T47D (cell line): ENCODE results near the gene ADGRL3.
"Not testable (repeated sequence)": the region's sequence is repeated elsewhere in the genome, so short reads cannot be mapped to it uniquely, and the experiment has no call there.

Experiments
- DNase-seq, 2 experiments: peaks; one replicate each; pipeline versions ENCODE4 v3.0.0 to v3.0.0-alpha.2; 2011 to 2012; ENCODE audit warnings: low read depth in 1 of 2, low spot score in 1 of 2
- JUND ChIP-seq: IDR thresholded peaks from 2 replicates; pipeline ENCODE4 v1.6.1; 2012; ENCODE audit warnings: low read depth
- in situ Hi-C: cut with HindIII; loops from 2 replicates; pipeline ENCODE4 v1.10.0; 2016; ENCODE audit warnings: low sequenced_read_pairs, low pct_unique_long_range_greater_than_20kb

The ADGRL3 gene

DNA sequence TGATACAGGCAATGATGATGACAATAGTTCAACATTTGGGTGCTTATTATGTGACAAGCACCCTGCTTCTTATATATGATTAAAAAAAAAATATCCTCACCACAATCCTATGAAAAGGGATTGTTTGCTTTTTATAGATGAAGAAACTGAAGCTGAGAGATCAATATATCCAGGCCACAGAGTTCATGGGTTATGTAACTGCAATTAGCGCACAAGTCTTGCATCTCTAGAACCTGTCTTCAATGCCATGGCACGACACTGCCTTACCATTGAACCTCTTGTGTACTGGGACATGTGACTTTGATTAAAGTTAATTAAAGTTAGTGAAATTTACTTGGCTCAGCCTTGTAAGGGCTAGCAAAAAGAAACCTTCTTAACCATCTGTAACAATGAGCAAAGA, 599.7 kb downstream of the ADGRL3 start:
- no peak for DNase-seq
- TF ChIP-seq JUND = no peak
- in situ Hi-C loops = no loop called here

DNA sequence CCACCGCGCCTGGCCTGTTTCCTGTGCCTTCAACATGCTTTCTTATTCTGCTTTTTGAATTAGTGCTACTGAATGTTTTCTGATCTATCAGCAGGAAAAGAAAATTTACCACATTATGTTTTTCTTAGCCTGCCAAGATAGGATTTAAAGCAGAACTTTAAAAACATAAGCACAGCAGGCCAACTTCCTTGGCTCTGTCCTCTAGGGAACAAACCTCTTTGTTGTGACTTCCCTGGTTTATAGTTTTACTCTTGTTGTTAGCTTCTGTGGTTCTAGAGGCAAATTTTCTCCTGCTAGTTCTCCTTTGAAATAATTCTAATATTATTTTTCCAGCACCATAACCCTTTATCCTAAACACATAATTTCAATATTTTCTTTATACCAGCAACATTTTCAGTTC, 605.1 kb downstream of the ADGRL3 start:
- DNase-seq = no peak
- TF ChIP-seq JUND = no peak
- in situ Hi-C loops = no loop called here

DNA sequence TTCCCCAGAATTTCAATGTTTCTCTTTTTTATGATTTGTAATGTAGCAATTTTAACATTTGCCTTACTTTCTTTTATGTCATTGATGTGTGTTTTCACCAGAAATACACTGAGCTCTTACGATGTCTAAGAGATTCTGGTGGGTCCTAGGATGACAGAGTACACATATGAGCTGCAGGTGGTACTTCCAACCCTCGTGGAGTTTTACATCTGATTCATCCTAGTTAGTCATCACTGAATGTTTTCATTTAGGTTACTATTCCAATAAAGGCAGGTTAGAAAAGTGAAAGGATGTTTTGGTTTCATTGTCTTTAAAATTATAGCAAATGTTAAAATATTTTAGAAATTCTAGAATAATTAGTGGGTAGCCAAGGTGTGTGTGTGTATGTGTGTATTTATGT, 605.9 kb downstream of the ADGRL3 start:
- in situ Hi-C loops = no loop called here

DNA sequence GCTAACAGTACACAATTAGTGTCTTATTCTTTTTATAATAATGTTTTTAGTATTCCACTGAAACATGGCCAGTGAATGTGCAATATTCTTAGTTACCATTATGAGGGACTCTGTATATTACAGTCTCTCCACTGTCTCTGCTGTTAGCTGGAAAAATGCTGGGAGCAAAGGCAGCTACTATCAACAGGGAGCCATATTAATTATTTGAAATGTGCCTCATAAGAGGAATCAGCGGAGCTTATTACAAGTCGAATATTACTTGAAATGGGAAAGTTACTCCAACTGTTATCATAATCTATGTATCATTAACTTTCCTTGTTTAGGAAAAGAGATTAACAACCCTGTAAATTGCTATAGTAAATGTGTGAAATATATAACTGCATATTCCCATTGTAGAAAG, 612.0 kb downstream of the ADGRL3 start:
- TF ChIP-seq JUND = no peak
- in situ Hi-C loops = no loop called here
- no peak for DNase-seq

More for the DNA sequence above, 605.9 kb downstream of the ADGRL3 start:
- DNase-seq = no peak
- TF ChIP-seq JUND = no peak

DNA sequence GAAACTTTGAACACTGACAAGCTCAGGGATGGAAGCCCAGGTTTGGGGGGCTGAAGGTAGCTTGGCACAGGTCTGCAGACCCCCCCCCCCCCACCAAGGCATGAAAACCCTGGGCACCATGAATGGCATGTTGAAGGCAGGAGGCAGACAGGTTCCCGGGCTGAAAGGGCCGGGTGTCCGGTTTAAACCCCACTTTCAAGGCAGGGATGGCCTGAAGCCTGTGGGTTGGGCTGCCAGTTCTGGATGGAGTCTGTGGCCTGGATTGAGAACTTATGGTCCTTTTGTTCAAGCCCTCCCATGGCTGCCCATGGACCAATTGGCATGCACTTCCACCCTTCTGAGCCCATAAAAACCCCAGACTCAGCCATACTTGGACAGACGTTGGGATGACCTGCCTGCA, 616.9 kb downstream of the ADGRL3 start:
- no peak for DNase-seq
- no peak for TF ChIP-seq JUND
- in situ Hi-C loops = no loop called here

DNA sequence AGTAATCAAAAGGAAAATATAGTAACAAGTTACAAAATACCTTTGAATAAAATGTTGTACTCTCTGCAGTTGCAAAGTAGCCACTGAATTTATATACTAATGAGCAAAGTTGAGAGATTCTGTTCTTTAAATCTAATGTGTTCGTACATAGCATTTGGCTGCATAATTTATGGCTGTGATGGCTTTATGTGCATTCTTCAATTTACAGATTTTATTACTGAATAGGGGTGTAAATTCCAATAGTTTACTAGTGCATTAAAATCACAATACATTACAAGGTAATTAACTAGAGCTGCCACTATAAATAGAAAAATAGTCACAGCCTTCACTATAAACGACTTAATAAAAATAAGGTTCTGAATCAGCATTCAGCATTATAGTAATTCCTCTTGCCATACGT, 620.0 kb downstream of the ADGRL3 start:
- no peak for DNase-seq
- in situ Hi-C loops = no loop called here
- no peak for TF ChIP-seq JUND

DNA sequence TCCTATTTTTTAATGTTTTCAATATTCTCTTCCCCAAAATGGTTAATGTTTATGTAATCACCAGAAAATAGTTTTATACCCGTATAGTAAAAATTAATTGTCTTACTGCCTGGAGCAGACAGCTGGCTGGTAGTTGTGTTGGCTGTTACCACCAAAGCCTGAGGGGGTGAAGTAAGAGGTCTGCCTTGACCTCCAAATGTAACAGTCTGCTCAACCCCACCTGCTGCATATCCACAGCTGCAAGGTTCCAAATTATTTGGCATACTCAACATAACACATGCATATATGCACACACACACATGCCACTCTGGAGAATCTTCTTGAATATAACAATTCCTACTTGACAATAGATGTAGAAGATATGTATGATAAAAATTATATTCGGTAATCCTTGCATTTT, 624.3 kb downstream of the ADGRL3 start:
- TF ChIP-seq JUND = no peak
- in situ Hi-C loops = no loop called here
- DNase-seq = no peak

DNA sequence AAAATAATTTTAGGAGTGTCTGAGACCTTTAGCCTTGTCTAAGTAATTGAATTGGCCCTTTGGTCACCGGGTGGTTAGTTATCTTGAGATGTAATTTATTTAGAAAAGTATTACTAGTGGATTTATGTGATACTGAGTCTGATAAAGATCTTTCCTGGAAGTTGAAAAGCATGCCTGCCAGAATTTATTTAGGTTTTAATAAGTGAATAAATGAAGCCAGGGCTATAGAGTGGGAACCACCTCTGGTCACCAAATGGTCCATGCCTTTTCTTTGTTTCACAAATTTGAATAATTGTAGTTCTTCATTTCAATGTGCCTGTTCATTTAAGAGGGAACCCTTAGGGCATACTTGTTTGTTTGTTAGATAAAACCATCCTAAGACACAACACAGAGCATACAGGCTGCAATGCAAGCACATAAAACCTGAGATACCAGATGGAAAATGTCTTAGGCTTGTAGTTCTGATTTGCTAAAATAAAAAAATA, 627.8 kb downstream of the ADGRL3 start:
- TF ChIP-seq JUND = no peak
- no peak for DNase-seq
- in situ Hi-C loops = no loop called here

DNA sequence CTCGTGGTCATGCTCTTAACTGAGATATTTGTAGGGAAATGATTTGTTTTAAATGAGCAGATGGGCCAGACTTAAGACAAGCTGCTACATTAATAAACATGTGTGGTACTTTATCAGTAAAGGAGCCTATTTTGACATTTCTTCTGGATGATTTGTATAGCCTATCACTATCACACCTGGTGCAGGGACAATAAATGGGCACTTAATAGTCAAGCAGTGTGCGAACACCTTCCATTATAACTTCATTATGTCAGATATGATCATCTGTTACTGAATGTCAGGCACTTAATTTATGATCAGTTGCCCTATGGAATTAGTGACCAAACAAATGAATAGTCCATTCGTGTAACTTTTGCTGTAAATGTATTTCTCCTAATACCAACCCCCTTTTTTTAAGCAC, 628.8 kb downstream of the ADGRL3 start:
- in situ Hi-C loops = no loop called here
- DNase-seq = no peak
- TF ChIP-seq JUND = no peak

DNA sequence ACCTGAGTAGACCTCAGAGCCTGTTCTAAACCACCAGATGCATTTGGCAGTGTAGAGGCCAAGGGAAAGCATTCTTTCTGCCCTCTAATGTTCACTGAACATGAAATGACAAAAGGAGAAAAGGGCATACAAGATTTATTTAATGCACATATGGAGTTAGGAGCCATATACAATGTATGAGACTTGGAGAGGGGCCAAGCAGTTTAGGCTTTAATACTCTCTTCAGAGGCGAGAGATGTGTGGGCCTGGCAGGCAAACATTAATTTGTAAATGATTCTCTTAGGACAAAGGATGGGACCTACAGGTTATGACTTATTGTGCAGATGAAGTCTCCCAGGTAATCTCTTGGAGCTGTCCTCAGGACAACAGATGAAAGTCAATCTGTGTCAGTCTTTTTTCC, 631.9 kb downstream of the ADGRL3 start:
- no peak for DNase-seq
- TF ChIP-seq JUND = no peak
- in situ Hi-C loops = no loop called here

DNA sequence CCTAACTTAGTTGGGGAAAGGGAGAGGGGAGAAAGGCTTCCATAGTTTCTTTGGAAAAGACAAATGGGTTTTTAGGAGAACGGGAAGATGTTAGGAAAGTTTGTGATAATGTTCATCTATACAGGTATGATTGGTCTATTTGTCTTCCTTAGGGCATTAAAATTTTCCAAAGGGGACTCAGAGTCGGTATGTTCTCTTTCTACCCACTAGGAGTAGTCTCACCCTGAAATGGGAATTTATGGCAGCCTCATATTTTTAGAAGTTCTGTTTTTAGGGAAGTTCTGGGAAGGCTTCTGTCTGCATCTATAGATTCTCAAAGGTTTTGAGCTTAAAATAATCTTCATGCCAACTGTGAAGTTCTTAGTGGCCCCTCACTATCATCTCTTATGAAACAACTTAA, 637.3 kb downstream of the ADGRL3 start:
- no peak for TF ChIP-seq JUND
- DNase-seq = no peak
- in situ Hi-C loops = no loop called here

DNA sequence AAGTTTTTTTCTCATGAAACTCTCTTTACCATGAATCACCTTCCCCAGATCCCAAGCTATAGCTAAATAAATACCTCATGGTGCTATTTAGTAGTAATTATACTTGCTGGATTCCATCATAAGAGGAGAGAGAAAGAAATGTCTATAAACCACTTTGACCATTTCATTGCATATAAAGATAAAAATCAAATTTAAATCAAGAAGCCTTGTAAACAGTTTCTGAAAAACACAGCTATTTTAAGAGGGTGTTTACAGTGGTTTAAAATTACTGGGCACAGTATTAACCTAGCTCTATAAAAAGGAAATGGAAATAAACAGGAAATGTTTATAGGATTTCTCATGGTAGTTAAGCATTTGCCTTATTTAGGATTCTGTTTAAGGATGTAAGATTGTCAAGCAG, 637.9 kb downstream of the ADGRL3 start:
- in situ Hi-C loops = no loop called here
- TF ChIP-seq JUND = no peak
- DNase-seq = no peak

DNA sequence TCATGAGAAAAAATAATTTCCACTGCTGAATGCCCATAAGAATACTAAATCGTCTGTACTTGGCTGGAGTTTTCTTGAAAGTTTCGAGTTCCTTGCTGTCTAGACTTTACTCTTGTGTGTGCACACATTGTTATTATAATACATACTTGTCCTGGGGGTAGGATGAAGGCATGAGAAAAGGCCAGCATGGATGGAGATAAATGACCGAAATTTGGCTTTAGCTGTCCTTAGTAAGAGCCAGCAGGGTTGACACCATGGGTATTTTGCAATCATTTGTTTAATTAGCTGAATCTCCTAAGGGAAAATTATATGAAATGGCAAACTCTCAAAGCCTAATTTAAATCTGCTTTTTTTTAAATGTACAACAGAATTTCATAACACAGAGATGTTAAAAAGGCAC, 641.6 kb downstream of the ADGRL3 start:
- TF ChIP-seq JUND = no peak
- DNase-seq = no peak
- in situ Hi-C loops = no loop called here

DNA sequence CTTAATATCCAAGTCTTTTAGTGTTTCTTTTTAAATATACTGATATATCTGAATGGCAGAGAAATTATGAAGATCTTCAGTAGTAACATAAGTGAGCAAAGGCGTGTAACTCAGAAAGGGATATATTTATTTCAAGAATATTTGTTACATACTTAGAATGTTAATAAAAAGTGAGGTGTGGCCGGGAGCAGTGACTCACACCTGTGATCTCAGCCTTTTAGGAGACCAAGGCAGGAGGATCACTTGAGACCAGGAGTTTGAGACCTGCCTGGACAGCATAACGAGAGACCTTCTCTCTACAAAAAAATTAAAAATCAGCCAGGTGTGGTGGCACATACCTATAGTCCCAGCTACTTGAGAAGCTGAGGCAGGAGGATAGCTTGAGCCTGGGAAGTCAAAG, 651.0 kb downstream of the ADGRL3 start:
- DNase-seq = no peak
- in situ Hi-C loops = no loop called here
- TF ChIP-seq JUND = no peak

DNA sequence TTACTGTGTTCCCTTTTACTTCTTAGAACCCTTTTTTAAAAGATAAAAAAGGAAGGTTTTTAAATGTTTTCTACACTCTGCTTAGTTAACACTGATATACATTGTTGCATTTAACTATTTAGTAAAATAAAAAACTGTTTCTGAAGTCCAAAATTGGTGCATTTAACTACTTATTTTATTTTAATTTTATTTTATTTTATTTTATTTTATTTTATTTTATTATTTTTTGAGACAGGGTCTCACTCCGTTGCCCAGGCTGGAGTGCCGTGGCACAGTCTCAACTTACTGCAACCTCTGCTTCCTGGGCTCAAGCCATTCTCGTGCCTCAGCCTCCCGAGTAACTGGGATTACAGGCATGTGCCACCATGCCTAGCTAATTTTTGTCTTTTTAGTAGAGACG, 652.0 kb downstream of the ADGRL3 start:
- DNase-seq, in situ Hi-C loops: not testable (repeated sequence)
